K562 (cell line): ENCODE data around the gene CD82. TPM values are rescaled to one million over a fixed set of nuclear protein-coding genes. Genes with fewer than 3 reads are reported as not detected.

Experiments
- ASH1L ChIP-seq: fragments of 450-650 bp; IDR thresholded peaks from 2 replicates; pipeline ENCODE4 v1.6.1; 2018; ENCODE audit warnings: borderline replicate concordance, mild to moderate bottlenecking, low read depth; ENCODE audit not compliant: partially characterized antibody
- ATF2 ChIP-seq: sonication (generic); formaldehyde crosslinking; IDR thresholded peaks from 2 replicates; pipeline ENCODE4 v1.8.1; 2022; ENCODE audit warnings: missing genetic modification reagents
- CCAR2 ChIP-seq: fragments of 200-400 bp; formaldehyde crosslinking; IDR thresholded peaks from 2 replicates; pipeline ENCODE4 v1.6.1; 2017; ENCODE audit warnings: mild to moderate bottlenecking, low read depth, low read length
- CHD1 ChIP-seq: fragments of 200-600 bp; sonication (generic); IDR thresholded peaks from one replicate; pipeline ENCODE4 v1.6.1; 2012; ENCODE audit warnings: mild to moderate bottlenecking, moderate library complexity, low read length, inconsistent platforms
- CREM ChIP-seq: IDR thresholded peaks from 2 replicates; pipeline ENCODE4 v1.6.1; 2014; ENCODE audit warnings: antibody characterized with exemption, low read depth
- FOXK2 ChIP-seq, 2 experiments: fragments of 450-650 bp; IDR thresholded peaks in 1 of 2; conservative IDR thresholded peaks in 1 of 2; 2 replicates each; pipeline ENCODE4 v1.6.1; 2016; ENCODE audit warnings: low read depth in 2 of 2, mild to moderate bottlenecking in 1 of 2
- GABPB1 ChIP-seq: sonication (generic); formaldehyde crosslinking; IDR thresholded peaks from 2 replicates; pipeline ENCODE4 v1.8.0; 2022; ENCODE audit warnings: mild to moderate bottlenecking, missing genetic modification reagents
- GTF2A2 ChIP-seq: IDR thresholded peaks from 2 replicates; pipeline ENCODE4 v1.6.1; 2016; ENCODE audit warnings: mild to moderate bottlenecking, missing genetic modification characterization, missing compliant biosample characterization
- HMG20B ChIP-seq: fragments of 250-450 bp; sonication (Bioruptor Pico); IDR thresholded peaks from 2 replicates; pipeline ENCODE4 v1.5.0; 2021; ENCODE audit warnings: mild to moderate bottlenecking
- HNRNPL ChIP-seq: fragments of 200-400 bp; formaldehyde crosslinking; IDR thresholded peaks from 2 replicates; pipeline ENCODE4 v1.6.1; 2017; ENCODE audit warnings: low read depth, mild to moderate bottlenecking, low read length
- MEIS2 ChIP-seq: fragments of 450-650 bp; IDR thresholded peaks from 2 replicates; pipeline ENCODE4 v1.6.1; 2014; ENCODE audit warnings: mild to moderate bottlenecking; ENCODE audit not compliant: partially characterized antibody
- MYNN ChIP-seq, 2 experiments: sonication (generic); formaldehyde crosslinking in 1 of 2; IDR thresholded peaks; 2 replicates each; pipeline versions ENCODE4 v1.5.0 to v1.6.1; 2016 to 2020; ENCODE audit warnings: antibody characterized with exemption in 1 of 2, missing genetic modification reagents in 1 of 2
- NKRF ChIP-seq: fragments of 450-650 bp; IDR thresholded peaks from 2 replicates; pipeline ENCODE4 v1.6.1; 2016; ENCODE audit warnings: borderline replicate concordance
- NR2C2 ChIP-seq, 2 experiments: fragments of 200-800 bp in 1 of 2; sonication (Bioruptor generic) in 1 of 2; sonication (generic) in 1 of 2; formaldehyde crosslinking in 1 of 2; IDR thresholded peaks; 2 replicates each; pipeline versions ENCODE4 v1.6.1 to v1.8.0; 2016 to 2022; ENCODE audit warnings: mild to moderate bottlenecking in 1 of 2, missing compliant biosample characterization in 1 of 2, missing genetic modification characterization in 1 of 2, missing genetic modification reagents in 1 of 2
- NUFIP1 ChIP-seq: fragments of 450-650 bp; IDR thresholded peaks from 2 replicates; pipeline ENCODE4 v1.6.1; 2018; ENCODE audit not compliant: partially characterized antibody
- TRIM28 ChIP-seq: fragments of 450-650 bp; IDR thresholded peaks from 2 replicates; pipeline ENCODE4 v1.6.1; 2017
- USF2 ChIP-seq: sonication (generic); formaldehyde crosslinking; IDR thresholded peaks from 2 replicates; pipeline ENCODE4 v1.5.0; 2020; ENCODE audit warnings: missing genetic modification reagents
- ZNF224 ChIP-seq: sonication (generic); formaldehyde crosslinking; IDR thresholded peaks from 2 replicates; pipeline ENCODE4 v1.8.0; 2022; ENCODE audit warnings: mild to moderate bottlenecking, missing genetic modification reagents
- ZNF436 ChIP-seq: fragments of 250-450, 450-650 bp; sonication (Bioruptor Pico); formaldehyde crosslinking; IDR thresholded peaks from 2 replicates; pipeline ENCODE4 v1.7.0; 2020; ENCODE audit warnings: mild to moderate bottlenecking
- ZNF780A ChIP-seq: fragments of 250-450 bp; sonication (Bioruptor Pico); IDR thresholded peaks from 2 replicates; pipeline ENCODE4 v1.5.0; 2021; ENCODE audit warnings: mild to moderate bottlenecking
- polyA plus RNA-seq, 8 experiments: library from polyadenylated mRNA; depleted of rRNA in 4 of 8; stranded (reverse) in 5 of 8; unstranded in 3 of 8; fragments of >200 nt; fragmentation: Nextera tagmentation in 2 of 8; fragmentation: Illumina TruSeq in 1 of 8; extraction: Ambion mirVana in 2 of 8; extraction: Trizol in 1 of 8; gene quantifications; 2 replicates each; pipeline versions ENCODE4 v1.2.1 to v1.2.3, GENCODE V29; 2011 to 2014; ENCODE audit warnings: inconsistent platforms in 1 of 8, missing spikeins in 1 of 8
- total RNA-seq, 7 experiments: library from RNA; depleted of rRNA in 6 of 7; stranded (reverse); fragments of >200 nt in 6 of 7; fragmentation: Illumina TruSeq in 2 of 7; extraction: Trizol in 2 of 7; gene quantifications; 2 replicates each; pipeline versions ENCODE4 v1.2.1 to v1.2.3, GENCODE V29; 2011 to 2021; ENCODE audit warnings: low replicate concordance in 1 of 7

Gene CD82
- total and polyA plus RNA-seq, 9 of the 15 experiments (the other 6 are each of a cell fraction or from before 2014, with no cell fraction given), result 0.27 to 9.4 (median 3.0) TPM

GRCh38 chr11:44568658-44569473, 3.4 kb downstream of the CD82 start (continued):
- no peak for TF ChIP-seq ASH1L
- no peak for TF ChIP-seq GABPB1 (CRISPR knock-in tag)
- TF ChIP-seq GTF2A2 (tag), result no peak
- peak; percentile 87 for TF ChIP-seq MEIS2
- no peak for TF ChIP-seq CCAR2
- no peak for TF ChIP-seq NKRF
- no peak for TF ChIP-seq HMG20B (CRISPR knock-in tag)
- no peak for TF ChIP-seq USF2 (CRISPR knock-in tag)
- TF ChIP-seq ZNF436, result no peak
- no peak for TF ChIP-seq NUFIP1
- TF ChIP-seq ATF2, result no peak
- no peak for TF ChIP-seq HNRNPL
- peak; percentile 66; the same call in 1 of the 2 replicates for TF ChIP-seq MYNN (IDR thresholded peaks at IDR 0.05)
- no peak for TF ChIP-seq MYNN (CRISPR knock-in tag; IDR thresholded peaks at IDR 0.05)
- no peak for TF ChIP-seq ZNF224 (CRISPR knock-in tag)
- no peak for TF ChIP-seq NR2C2 (CRISPR knock-in tag; IDR thresholded peaks at IDR 0.05)
- peak; percentile 46; the same call in 1 of the 2 replicates for TF ChIP-seq NR2C2 (tag; IDR thresholded peaks at IDR 0.05)
- TF ChIP-seq FOXK2 (conservative IDR thresholded peaks at IDR 0.05 in 1 of 2, IDR thresholded peaks at IDR 0.05 in 1 of 2; ENCODE audit: low read depth in 2 of 2), result peak in 1 of 2 experiments; percentile 48; a peak in 1 of 4 replicates
- no peak for TF ChIP-seq TRIM28
- no peak for TF ChIP-seq CHD1
- peak; percentile 26; the same call in 1 of the 2 replicates for TF ChIP-seq CREM
- no peak for TF ChIP-seq ZNF780A (CRISPR knock-in tag)
